RKO (cell line): ENCODE results near the gene FAM81A.

Source experiments
- DNase-seq: peaks from one replicate; pipeline ENCODE4 v3.0.0-alpha.2; 2016; ENCODE audit warnings: low spot score

FAM81A gene

DNA sequence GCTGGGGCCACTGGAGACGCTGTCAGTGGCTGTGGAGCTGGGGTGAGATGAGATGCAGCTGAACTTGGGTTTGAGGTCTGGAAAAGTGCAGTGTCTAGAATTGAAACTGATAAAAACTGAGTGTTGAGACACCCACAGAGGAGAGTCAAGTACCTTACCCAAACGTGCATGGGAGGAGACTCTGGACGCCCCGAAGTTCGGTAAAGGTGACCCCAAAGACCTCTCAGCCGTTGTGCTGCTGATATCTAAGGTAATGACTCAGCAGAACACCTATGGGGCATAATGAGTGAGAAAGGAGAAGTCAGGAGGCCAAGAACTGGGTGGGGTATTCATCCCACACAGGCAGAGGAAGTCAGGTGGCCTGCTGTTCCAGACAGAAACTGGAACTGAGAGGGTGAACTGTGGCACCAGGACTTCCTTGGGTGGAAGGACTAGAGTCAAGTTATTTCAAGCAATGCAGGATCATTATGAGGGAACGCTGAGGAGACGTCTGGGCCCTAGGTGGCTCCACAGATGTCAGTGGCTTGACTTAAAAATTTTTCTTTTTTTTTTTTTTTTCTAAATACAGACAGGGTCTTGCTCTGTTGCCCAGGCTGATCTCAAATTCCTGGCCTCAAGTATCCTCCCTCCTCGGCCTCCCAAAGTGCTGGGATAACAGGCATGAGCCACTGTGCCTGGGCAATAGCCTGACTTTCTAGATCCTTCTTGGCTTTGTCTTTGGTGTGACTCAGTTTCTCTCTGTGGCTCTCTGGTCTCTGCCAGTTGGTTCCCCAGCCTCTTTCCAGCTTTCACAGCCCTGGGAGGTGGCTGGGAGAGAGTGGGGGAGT lies 105.9 kb downstream of the FAM81A start:
- DNase-seq, result no peak

DNA sequence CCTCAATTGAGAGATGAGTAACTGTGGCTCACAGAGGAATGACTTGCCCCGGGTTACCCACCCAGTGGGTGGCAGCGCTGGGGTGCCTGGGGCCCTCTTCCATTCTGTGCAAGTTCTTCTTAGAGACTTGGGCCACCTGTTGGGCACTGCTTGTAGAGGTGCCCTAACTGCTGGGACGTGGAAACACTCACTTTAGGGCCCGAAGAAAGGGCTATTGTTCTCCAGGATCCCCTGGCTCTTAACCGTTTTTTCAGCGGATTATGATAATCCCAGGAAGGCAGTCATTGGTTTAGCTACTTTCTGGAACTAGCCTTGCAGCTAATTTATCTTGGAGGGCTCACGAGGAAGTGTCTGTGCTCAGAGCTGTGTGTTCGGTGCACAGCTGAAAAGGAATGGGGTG lies 107.6 kb downstream of the FAM81A start:
- DNase-seq, result no peak

DNA sequence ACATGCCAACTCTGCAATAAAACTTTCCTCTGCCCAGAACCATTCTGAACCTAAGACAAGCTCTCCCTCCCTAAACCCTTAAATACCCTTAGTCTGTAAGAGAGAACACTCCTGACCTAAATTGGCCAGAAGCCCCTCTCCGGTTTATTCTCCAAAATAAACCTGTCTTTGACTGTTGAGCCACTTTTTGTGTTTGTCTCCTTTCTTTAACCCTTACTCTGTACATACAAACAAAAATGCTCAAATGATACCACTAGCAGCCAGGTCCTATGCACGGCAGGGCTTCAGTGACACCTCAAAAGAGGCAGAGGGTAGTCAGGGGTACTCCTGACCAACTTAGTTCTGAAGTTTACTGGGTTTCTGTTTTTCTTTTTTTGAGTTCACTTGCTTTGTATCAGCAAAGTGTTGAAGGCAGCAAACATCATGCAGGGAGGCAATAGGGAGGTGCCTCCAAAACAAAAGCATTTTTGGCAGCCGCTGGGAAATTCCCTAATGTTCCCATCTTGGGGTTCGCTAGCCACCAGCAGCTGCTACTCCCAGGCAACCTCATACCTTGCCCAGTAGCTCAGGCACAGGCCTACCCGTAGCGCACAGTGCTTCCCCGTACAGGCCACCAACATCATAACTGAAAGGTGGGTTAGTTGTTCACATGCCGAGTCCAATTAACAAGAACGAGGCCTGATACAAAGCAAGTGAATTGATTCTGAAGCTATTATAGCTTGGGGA lies 110.7 kb downstream of the FAM81A start:
- DNase-seq, result no peak

- DNase-seq, result no peak
Observed at GRCh38 chr15:59549301-59550185, 111.6 kb downstream of the FAM81A start.

DNA sequence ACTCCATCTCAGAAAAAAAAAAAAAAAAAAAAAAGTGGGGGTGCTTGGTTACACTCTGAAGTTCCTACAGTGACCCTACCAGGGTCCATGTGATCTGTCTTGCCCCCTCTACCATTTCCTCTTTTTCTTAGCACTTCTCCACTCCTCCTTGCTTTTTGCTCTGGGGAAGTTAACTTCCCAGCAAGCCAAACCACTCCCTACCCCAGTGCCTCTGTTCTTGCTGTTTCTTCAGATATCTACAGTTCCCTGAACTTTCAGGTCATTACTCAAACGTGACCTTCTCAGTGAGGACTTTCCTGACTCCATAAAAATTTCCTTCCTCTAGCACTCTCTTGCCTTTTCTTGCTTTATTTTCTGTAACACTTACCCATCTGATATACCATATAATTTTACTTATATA lies 112.5 kb downstream of the FAM81A start:
- no peak for DNase-seq

- no peak for DNase-seq
Observed at GRCh38 chr15:59550956-59551355, 113.0 kb downstream of the FAM81A start.

DNA sequence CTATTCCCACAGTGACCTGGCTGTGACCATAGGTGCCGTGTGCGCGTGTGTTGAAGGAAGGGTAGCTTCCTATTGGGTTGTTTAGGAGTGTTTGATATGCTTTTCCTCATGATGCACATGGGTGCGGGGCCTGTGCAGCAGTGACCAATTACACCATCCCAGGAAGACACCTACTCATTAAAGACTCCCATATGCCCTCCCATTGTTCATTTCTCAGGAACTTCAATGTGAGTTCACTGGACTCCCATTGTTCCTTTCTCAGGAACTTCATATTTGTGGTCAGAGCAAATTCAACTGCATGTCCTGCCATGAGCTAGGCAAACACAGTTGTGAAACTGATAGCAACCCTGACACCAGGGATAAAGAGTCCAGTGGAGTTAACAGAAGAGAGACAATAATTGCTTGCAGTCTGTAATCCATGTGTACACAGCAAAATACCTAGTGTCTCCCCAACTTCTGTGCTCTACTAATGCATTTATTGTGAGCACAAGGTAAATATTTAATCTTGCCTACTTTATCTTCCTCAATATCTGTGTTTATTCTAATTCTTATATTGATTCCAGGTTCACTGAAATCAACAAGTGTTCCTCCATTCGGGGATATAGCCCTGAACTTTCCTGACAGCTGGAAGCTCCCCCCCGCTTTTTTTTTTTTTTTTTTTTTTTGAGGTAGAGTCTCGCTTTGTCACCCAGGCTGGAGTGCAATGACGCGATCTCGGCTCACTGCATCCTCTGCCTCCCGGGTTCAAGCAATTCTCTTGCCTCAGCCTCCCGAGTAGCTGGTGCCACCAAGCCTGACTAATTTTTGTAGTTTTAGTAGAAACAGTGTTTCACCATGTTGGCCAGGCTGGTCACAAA lies 116.1 kb downstream of the FAM81A start:
- no peak for DNase-seq

DNA sequence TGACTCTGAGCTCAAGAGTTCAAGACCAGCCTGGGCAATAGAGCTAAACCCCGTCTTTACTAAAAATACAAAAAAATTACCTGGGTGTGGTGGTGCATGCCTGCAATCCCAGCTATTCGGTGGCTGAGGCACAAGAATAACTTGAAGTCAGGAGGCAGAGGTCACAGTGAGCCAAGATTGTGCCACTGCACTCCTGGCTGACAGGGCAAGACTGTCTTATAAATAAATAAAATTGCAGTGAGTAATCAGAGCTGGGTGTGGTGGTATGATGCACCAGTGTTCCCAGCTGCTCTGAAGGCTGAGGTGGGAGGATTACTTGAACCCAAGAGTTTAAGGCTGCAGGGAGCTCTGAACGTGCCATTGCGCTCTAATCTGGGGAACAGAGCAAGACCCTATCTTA lies 117.7 kb downstream of the FAM81A start:
- no peak for DNase-seq

DNA sequence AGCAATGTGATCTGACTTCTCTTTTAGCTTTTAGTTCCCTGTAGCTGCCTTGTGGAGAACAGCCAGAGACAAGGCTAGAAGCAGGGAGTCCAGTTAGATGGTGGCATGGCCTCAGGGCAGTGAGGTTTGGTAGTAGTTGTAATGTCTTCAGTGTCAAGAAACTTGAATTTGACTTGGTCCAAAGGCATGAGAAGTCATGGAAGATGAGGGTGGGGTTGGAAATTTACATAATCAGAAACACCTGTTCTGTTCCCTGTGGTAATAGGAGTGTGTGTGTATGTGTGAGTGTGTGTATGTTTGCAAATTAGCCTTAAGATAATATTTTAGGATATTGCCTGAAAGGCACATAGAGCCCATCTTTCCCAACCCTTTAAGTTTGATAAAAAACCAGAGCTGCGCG lies 118.4 kb downstream of the FAM81A start:
- DNase-seq, result no peak

DNA sequence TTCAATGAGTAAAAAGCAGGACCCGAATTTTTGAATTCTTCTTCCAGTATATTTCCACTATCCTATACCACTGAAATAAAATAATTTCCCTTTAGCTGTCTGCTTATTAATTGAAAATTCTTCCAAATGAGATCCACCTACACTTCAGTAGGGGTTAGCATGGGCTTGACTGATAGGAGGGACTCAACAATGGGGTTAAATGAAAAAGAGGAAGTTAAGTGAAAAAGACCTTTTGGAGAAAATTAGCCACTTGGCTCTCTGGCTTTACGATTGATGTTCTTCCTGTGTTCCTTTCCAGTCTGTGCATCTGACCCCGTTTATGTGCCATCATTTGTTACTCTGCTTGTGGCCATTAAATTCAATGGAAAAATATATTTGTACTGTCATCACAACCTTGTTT lies 119.6 kb downstream of the FAM81A start:
- no peak for DNase-seq

DNA sequence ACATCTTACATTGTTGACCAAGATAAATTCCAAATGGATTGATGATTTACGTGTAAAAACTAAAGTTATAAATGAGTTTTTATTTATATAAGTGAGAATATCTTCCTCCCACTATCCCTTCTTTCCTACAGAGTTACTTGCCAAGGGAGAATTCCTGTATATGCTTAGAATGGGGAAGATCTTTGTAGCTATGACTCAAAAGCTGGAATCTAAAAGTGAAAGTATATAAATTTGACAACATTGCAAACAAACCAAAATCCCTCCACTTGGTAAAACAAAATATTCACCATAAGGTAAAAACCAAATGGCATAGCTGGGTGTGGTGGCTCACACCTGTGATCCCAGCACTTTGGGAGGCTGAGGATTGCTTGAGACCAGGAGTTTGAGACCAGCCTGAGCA lies 120.9 kb downstream of the FAM81A start:
- DNase-seq, result no peak

DNA sequence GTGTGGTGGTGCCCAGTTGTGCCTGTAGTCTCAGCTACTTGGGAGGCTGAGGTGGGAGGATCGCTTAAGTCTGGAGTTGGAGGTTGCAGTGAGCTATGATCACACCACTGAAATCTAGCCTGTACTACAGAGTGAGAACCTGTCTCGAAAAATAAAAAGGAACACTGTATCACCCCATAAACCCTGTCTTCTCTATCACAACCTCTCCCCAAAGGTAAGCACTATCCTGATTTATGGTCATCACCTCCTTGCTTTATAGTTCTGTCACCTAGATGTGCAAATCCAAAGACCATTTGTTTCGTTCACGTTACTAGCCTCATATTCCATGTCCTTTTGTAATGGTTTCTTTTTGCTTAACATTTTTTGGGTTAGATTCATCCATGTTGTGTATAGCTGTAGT lies 123.6 kb downstream of the FAM81A start:
- no peak for DNase-seq

DNA sequence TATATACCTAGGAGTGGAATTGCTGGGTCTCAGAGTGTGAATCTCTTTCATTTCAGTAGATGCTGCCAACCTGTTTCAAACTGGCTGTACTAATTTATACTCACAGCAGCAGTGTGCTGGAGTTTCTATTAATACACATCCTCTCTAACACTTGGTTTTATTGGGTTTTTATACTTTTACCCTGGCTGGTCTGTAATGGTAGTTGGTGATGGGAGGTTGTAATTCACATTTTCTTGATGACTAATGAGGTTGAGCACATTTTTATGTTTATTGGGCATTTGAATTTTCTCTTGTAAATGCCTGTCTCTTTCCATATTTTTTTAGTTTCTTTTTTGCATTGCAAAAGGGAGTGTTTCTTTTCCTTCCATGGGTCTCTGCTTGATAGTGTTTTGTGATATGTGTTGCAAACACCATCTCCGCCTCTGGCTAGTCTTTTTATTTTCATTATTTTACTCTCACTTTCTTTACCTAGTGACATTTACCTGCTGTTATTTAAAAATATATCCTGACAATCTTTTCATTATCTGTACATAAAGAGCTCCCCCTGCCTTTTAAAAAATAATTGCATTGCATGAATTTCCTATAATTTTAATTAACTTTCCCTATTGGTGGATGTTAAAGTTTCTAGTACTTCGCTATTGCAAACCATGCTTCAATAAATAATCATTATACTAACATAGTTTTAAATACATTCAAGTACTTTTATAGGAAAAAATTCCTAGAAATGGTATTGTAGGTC lies 124.6 kb downstream of the FAM81A start:
- no peak for DNase-seq

DNA sequence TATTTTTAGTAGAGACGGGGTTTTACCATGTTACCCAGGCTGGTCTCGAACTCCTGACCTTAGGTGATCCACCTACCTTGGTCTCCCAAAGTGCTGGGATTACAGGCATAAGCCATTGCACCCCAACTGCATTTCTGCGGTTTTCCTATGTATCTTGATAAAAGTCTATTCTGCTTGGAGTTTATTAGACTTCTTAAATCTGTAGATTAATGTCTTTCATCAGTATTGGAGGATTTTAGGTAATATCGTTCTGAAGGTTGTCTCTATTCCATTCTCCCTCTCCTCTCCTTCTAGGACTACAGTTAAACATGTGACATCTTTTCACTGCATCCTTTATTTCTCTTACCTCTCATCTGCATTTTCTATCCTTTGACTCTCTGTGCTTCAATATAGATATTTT lies 127.3 kb downstream of the FAM81A start:
- no peak for DNase-seq

DNA sequence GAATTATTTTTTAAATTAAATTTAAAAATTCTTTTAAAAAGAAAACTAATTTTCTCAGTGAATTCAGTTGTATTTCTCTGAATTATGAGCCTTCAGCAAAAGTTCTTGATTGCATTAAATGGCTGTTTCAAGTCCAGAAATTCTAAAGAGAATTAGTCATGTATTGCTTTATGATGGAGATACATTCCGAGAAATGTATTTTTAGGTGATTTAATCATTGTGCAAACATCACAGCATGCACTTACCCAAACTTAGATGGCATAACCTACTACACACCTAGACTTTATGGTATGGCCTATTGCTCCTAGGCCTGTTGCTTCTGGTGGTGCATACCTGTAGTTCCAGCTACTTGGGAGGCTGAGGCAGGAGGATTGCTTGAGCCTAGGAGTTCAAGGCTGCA lies 129.3 kb downstream of the FAM81A start:
- no peak for DNase-seq

GRCh38 chr15:59569477-59569876 lies 131.5 kb downstream of the FAM81A start:
- no peak for DNase-seq

- no peak for DNase-seq
Observed at GRCh38 chr15:59570315-59570714, 132.3 kb downstream of the FAM81A start.

DNA sequence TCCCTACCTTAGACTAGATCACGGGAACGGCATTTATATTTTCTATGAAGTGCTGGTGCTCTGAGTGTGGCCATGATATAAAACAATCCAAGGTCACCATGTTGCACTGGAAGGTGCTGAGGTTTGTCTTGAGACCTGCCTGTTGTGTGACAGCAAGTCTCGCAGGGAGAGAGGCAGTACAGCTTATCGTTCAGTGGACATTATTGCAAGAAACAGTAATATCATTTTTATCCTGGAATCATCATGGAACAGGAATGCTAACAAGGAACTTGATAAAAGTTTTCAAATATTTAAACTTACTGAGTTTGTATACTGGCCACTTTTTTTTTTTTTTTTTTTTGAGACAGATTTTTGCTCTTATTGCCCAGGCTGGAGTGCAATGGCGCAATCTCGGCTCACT lies 133.6 kb downstream of the FAM81A start:
- DNase-seq, result no peak
